CD4-positive, alpha-beta T cell treated with Interleukin-21 for 1 hour (primary cell): Measurements from ENCODE around the gene OR10A6.

Experiments
- DNase-seq: peaks from one replicate; pipeline ENCODE4 v3.0.0-alpha.2; 2020

OR10A6 gene

GRCh38 chr11:7909585-7910285 lies 21.3 kb downstream of the OR10A6 start:
- DNase-seq = no peak

DNA sequence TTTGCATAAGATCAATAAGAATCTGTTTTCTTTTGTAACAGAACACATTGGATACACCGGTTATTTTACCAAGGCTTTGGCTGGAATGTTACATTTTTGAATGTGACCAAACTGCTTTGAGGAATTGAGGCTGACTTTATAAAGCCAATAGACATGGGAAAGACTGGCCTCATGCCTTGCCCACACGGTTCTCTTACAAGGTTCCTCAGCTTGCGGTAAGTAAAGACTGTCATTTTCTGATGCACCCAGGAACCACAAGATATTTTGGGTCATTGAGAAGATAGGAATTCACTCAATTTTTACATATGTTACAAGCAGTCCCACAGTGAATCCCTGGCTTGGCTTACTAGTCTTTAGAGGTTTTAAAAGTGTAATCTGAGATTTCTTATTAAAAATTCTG lies 23.9 kb downstream of the OR10A6 start:
- no peak for DNase-seq

DNA sequence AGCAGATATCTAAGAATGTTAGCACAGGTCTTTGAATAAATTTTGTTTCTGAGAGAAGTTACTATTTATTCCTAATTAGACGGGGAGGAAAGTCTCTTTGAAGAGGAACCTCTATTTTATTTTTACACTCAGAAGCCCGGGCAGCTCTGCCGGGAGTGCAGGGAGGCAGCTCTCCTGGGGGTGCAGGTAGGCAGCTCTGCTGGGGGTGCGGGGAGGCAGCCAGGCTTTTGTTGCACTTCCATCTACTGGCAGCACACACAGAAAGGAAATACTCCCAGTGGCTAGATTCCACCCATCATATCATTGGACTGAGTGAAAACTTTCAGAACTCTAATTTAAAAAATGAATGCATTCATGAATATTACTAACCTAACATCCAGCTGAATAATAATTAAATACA lies 24.6 kb downstream of the OR10A6 start:
- no peak for DNase-seq

DNA sequence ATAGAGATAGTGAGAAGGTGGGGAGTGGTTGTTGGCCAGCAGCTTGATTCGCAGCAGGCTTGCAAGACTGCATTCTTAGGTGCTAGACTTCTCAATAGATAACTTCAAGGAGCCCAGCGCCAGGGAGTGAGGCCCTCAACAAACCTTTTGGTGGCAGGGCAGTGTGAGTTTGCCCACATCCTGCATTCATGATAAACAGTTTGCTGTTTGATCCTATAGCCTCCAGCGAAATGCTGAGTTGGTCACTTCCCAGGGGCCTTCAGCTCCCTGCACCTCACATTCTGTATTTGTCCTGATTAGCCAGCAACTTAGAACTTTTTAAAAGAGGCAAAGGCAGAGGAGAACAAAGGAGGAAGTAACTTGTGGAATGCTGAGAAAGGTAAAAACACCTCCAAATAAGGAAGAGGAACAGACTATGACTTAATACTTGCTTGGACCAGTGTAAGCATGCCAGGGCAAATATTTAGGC lies 25.1 kb downstream of the OR10A6 start:
- DNase-seq = no peak

DNA sequence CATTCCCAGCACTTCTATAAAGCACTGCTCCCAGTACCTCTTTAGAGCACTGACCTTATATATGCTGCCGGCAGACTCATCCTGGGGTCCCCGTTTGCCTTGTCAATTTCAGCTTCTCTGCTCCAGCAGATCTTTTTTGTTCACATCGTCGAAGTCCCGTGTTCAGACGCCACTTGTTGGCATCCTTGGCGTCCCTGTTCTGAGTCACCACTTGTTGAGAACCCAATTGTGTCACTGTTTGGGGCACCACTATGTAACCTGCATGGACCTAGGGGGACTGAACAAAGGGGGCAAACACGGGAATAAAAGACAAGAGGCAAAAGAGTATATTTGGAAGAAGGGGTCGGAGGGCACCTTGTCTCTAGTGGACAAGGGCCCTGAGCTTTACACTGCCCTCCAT lies 25.5 kb downstream of the OR10A6 start:
- DNase-seq = no peak

GRCh38 chr11:7904917-7905316 lies 26.2 kb downstream of the OR10A6 start:
- no peak for DNase-seq

DNA sequence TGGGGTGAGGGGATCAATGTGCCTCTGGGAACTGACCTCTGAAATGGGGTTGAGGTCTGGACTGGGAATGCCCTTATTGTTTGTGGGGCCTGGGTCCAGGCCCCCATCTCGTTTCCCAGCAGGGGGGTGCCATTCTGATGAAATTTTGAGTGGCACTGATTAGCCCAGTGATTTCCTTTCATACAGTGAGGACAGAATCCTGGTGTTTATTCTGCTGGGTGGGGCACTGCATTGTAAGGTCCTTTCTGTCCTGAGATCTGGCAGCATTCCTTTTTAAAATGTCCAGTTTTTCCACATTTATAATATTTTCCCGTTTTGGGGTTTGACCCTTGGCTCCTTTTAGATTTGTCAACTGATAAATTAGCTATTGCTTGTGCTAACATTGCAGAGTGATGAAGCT lies 27.1 kb downstream of the OR10A6 start:
- no peak for DNase-seq

GRCh38 chr11:7901319-7901854 lies 29.7 kb downstream of the OR10A6 start:
- DNase-seq = no peak

DNA sequence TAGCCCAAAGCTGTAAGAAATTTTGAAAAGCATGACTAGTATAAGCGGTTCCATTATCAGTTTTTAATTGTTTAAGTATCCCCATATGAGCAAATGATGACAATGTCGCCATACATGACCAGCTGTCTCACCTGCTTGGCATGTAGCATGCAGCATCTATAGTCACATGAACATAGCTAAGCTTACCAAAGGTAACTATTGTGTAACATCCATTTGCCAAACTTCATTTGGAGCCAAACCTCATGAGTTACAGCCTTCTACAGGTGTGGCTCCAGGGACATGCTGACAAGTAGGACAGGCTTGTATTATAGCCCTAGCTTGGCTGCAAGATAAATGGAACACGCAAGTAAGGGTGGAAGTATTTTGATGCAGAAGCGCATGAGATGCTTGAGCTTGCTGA lies 30.4 kb downstream of the OR10A6 start:
- DNase-seq = no peak

- no peak for DNase-seq
Measured at GRCh38 chr11:7899418-7899817, 31.6 kb downstream of the OR10A6 start.

DNA sequence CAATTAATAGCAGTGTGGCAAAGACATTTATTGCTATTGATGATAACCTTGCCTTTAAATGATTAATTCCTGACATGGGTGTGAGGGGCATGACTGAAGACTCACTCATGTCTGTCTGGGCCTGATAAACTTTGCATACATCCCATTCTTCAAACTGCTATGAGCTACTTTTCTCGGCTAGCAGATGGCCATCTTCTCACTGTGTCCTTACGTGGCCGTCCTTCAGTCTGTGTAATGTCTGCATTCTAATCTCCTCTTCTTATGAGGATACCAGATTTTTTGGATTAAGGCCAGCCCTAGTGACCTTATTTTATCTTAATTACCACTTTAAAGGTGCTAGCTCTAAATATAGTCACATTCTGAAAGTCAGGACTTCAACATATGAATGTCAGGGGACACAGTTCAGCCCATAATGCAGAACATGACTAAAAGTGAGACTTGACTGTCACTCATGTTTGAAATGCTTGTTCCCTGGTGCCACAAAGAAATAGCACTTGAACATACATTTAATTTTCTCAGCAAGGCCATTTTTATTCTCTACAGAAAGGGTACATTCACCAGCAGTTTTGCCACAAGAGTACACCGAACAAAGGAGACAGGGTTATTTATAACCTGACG lies 32.3 kb downstream of the OR10A6 start:
- no peak for DNase-seq

- DNase-seq = no peak
Measured at GRCh38 chr11:7896009-7896785, 34.9 kb downstream of the OR10A6 start.

- DNase-seq = no peak
Measured at GRCh38 chr11:7894251-7894650, 36.8 kb downstream of the OR10A6 start.

DNA sequence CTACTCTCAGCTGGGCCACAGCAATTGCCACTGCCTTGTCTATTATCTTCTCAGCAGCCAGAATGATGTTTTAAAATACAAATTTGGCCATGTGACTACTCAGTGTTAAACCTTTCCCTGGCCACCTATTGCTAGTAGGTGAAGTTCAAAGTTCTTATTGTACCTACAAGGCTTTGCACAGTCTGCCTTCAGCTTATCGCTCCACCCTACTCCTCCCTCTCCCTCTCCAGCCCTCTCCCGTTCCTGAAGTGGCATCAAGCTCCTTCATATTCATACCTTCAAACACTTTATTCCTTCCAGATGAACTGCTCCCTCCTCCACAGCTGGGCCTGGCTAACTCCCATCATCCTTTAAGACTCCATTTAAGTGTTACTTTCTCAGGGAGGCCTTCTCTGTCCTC lies 37.3 kb downstream of the OR10A6 start:
- no peak for DNase-seq

DNA sequence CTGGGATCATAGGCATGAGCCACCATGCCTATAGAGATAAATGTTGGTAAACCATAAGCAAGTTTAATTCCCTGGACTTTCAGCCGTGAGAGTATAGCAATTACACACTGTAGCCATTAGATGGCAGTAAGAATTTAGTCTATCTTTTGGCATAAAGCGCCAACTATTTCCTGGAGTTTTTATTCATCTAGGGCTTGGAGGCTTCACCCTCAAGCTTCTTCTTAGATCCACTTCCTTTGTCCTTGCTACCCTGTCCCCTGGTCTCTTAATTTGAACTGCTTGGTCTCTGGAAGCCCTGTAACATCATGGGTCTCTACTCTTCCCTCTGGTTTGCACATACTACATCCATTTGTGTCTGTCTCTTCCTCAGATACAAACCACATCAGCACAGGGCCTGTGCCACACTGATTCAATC lies 38.2 kb downstream of the OR10A6 start:
- DNase-seq = peak; percentile 53

DNA sequence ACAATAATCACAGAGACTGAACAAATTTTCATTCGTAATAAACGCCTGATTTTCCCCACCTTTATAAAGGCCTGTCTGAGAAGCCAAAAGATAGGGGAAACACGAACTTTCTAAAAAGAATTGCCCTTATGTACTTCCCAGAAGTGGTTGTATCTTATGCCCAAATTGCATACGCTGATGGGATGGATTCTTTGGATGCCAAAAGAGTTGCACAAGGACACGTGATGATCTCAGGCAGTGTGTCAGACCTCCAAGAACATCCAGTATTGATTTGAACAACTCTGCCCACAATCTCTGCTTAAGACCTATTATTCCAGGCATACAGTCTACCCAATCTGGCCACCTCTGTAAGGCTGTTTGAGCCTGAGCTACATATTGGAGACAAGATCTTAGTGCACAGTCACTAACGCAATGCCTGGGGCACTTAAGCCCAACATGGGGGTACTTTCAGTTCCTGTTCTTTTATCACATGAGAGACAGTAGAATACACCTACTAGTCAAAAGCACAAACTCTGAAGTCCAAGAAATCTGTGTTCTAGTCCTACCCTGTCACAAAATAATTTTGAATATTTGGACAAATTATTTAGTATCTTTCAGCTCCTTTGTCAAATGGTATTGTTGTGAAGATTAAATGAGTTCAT lies 38.9 kb downstream of the OR10A6 start:
- DNase-seq = no peak

DNA sequence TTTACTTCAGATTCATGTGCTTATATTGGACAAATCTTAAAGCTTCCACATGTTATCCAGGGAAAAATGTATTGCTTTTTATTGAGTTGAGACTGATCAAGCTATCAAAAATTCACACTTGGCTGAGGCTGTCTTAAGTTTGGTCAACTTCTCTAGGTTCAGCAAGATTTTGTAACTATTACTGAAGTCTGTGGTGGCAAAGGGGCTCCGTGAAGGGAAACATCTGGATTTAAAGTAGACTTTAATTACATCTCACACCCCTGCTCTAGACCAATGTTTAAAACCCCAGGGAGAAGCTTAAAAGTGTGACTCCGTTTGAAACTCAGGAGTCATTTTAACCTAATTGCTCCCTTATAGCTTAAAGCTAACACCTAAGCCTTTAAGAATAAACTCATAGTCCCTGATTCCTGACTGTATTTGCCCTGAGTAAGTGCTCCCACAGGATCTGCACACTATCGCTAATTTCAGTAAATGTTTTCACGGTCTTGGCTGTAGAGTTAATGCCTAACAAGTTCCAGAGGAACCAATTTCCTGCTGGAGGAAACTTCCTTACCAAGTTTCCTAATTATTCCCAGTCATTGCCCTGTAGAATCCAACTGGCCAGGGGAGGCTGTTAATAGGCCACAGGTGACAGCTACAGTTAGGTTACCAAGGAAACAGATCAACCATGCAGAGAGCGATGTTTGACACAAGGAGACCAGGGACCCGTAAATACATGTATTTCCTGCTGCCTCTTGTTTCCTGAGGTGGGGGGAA lies 40.5 kb downstream of the OR10A6 start:
- no peak for DNase-seq

- no peak for DNase-seq
Measured at GRCh38 chr11:7889985-7890384, 41.1 kb downstream of the OR10A6 start.

GRCh38 chr11:7882860-7883259 lies 48.2 kb downstream of the OR10A6 start:
- no peak for DNase-seq
